Peyer's patch (tissue), 4 donors: ENCODE results near the gene CMTR1. TPM values are rescaled to one million over a fixed set of nuclear protein-coding genes. Genes with fewer than 3 reads are reported as not detected.
A peak's percentile ranks its signal among the peaks of the same experiment; 100 is the strongest.

Experiments used
- DNase-seq, 3 donors: peaks; one replicate each; pipeline ENCODE4 v3.0.0-alpha.2; 2017 to 2019
- H3K27ac ChIP-seq, 4 donors: fragments of 200-600 bp; sonication (generic); one replicate each; pipeline ENCODE4 v1.5.1; 2016 to 2019
- H3K27me3 ChIP-seq, 2 donors: fragments of 200-600 bp; sonication (generic); one replicate each; pipeline ENCODE4 v1.5.1; 2019
- H3K36me3 ChIP-seq, 3 donors: fragments of 200-600 bp; sonication (generic); one replicate each; pipeline ENCODE4 v1.5.1; 2016 to 2019
- H3K4me1 ChIP-seq, 4 donors: fragments of 200-600 bp; sonication (generic); one replicate each; pipeline ENCODE4 v1.5.1; 2016 to 2019
- H3K4me3 ChIP-seq, 4 donors: fragments of 200-600 bp; sonication (generic); 1 replicate in 3 of 4; 2 replicates in 1 of 4; pipeline ENCODE4 v1.5.1; 2016 to 2019; ENCODE audit warnings: mild to moderate bottlenecking in 1 of 4
- H3K9me3 ChIP-seq, 4 donors: fragments of 200-600 bp; sonication (generic); one replicate each; pipeline ENCODE4 v1.5.1; 2016 to 2019; ENCODE audit warnings: mild to moderate bottlenecking in 1 of 4
- POLR2A ChIP-seq, 2 donors: fragments of 450-650 bp; IDR thresholded peaks; one replicate each; pipeline ENCODE4 v1.5.1; 2017; ENCODE audit warnings: antibody characterized with exemption in 2 of 2, mild to moderate bottlenecking in 2 of 2, moderate library complexity in 2 of 2
- total RNA-seq, 4 donors: library from RNA; depleted of rRNA; stranded (reverse); fragments of >200 nt; gene quantifications; one replicate each; pipeline ENCODE4 v1.1.0, GENCODE V29; 2016
- TF ChIP-seq, protein P1 (sequence below), 6 experiments: fragments of 450-650 bp in 4 of 6; fragments of 200-600 bp in 2 of 6; sonication (generic) in 1 of 6; IDR thresholded peaks; one replicate each; pipeline ENCODE4 v1.5.1; 2017 to 2019; ENCODE audit warnings: antibody characterized with exemption in 6 of 6, mild to moderate bottlenecking in 3 of 6, moderate library complexity in 1 of 6

CMTR1 gene
- total RNA-seq, 4 donors from 2014 or later = 19.3 to 135 (median 41.7) TPM

GRCh38 chr6:37503309-37503965 is 70.4 kb downstream of the CMTR1 start:
- no peak for TF ChIP-seq POLR2A (IDR thresholded peaks at IDR 0.05)
- TF ChIP-seq, protein P1, sequence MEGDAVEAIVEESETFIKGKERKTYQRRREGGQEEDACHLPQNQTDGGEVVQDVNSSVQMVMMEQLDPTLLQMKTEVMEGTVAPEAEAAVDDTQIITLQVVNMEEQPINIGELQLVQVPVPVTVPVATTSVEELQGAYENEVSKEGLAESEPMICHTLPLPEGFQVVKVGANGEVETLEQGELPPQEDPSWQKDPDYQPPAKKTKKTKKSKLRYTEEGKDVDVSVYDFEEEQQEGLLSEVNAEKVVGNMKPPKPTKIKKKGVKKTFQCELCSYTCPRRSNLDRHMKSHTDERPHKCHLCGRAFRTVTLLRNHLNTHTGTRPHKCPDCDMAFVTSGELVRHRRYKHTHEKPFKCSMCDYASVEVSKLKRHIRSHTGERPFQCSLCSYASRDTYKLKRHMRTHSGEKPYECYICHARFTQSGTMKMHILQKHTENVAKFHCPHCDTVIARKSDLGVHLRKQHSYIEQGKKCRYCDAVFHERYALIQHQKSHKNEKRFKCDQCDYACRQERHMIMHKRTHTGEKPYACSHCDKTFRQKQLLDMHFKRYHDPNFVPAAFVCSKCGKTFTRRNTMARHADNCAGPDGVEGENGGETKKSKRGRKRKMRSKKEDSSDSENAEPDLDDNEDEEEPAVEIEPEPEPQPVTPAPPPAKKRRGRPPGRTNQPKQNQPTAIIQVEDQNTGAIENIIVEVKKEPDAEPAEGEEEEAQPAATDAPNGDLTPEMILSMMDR (IDR thresholded peaks at IDR 0.05) = no peak
- peaks cover 0 to 6% (median 5%) of the 10 kb centered on the region in 4 donors for H3K4me1 ChIP-seq
- H3K4me3 ChIP-seq = no peak overlapping the region
- H3K36me3 ChIP-seq = no peaks in the 10 kb centered on the region
- H3K27ac ChIP-seq = peak overlapping the region; percentile 18 to 70 (median 68)
- no peaks in the 10 kb centered on the region for H3K27me3 ChIP-seq
- no peak for DNase-seq
- H3K9me3 ChIP-seq = no peaks in the 10 kb centered on the region

DNA sequence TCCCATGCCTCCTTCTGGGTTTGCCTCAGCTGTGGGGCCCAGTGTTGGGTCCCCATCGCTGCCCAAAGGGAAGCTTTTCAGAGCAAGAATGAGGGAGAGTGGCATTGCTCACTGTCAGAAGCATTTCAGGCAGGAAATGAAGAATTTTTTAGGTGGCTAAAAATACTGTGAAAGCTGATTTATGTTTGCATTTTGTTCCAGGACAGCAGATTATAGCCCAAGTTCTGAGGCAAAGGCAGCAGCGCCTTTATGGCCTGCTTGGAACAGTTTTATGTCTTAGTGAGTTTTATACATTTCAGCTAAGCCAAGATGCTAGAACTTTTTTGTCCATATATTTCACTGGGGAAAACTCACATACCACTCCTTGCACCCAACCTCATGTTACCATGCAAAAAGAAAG is 71.0 kb downstream of the CMTR1 start:
- Histone ChIP-seq H3K9me3 (no peaks in the 10 kb centered on the region), H3K27ac (peak overlapping the region in 3 of 4 donors; percentile 14 to 68 (median 67)), H3K36me3 (no peaks in the 10 kb centered on the region), H3K4me3 (no peak overlapping the region), H3K4me1 (peaks cover 0 to 6% (median 4%) of the 10 kb centered on the region in 4 donors), H3K27me3 (no peaks in the 10 kb centered on the region)
- TF ChIP-seq POLR2A (IDR thresholded peaks at IDR 0.05) = no peak
- TF ChIP-seq, protein P1 (IDR thresholded peaks at IDR 0.05) = no peak
- no peak for DNase-seq

GRCh38 chr6:37506479-37506878 is 73.5 kb downstream of the CMTR1 start:
- Histone ChIP-seq H3K27ac (no peak overlapping the region), H3K4me1 (peaks cover 0 to 6% (median 0%) of the 10 kb centered on the region in 4 donors), H3K27me3 (no peaks in the 10 kb centered on the region), H3K36me3 (no peaks in the 10 kb centered on the region), H3K9me3 (no peaks in the 10 kb centered on the region), H3K4me3 (no peak overlapping the region)
- no peak for TF ChIP-seq POLR2A (IDR thresholded peaks at IDR 0.05)
- TF ChIP-seq, protein P1 (IDR thresholded peaks at IDR 0.05) = no peak
- DNase-seq = no peak

- Histone ChIP-seq H3K36me3 (no peaks in the 10 kb centered on the region), H3K4me1 (peaks cover 0 to 6% (median 0%) of the 10 kb centered on the region in 4 donors), H3K27me3 (no peaks in the 10 kb centered on the region), H3K27ac (no peak overlapping the region), H3K4me3 (no peak overlapping the region), H3K9me3 (no peaks in the 10 kb centered on the region)
- TF ChIP-seq, protein P1 (IDR thresholded peaks at IDR 0.05) = no peak
- no peak for TF ChIP-seq POLR2A (IDR thresholded peaks at IDR 0.05)
- no peak for DNase-seq
These were observed 74.1 kb downstream of the CMTR1 start for GRCh38 chr6:37507077-37507476.

DNA sequence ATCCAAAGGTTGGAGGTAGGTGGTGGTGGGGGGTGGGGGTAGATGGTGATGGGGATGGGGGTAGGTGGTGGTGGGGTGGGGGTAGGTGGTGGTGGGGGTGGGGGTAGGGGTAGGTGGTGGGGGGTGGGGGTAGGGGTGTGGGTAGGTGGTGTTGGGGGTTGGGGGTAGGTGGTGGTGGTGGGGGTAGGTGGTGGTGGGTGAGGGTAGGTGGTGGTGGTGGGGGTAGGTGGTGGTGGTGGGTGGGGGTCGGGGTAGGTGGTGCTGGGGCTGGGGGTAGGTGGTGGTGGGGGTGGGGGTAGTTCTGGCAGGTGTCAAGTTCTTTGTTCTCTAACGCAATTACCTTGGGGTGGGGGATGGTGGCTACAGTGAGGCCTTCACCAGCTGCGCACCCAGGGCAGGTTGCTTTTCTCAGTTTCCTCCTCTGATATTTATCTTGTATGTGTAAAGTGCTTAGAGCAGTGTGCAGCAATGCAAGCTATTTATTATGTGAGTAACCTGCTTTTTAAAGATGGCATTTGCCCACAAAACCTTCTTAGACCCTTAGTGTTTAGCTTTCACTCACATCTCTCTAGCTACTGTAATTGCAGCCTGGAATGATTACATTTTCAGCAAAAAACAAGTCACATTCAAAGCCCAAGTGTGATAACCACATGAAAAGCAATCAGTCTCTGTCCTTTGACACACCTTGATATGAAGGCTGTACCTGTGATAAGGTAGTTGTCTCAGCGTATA is 74.8 kb downstream of the CMTR1 start:
- no peaks in the 10 kb centered on the region for H3K36me3 ChIP-seq
- no peaks in the 10 kb centered on the region for H3K9me3 ChIP-seq
- DNase-seq = no peak
- H3K4me1 ChIP-seq = peaks cover 0 to 6% (median 0%) of the 10 kb centered on the region in 4 donors
- TF ChIP-seq, protein P1 (IDR thresholded peaks at IDR 0.05) = no peak
- TF ChIP-seq POLR2A (IDR thresholded peaks at IDR 0.05) = no peak
- no peaks in the 10 kb centered on the region for H3K27me3 ChIP-seq
- H3K4me3 ChIP-seq = no peak overlapping the region
- peak overlapping the region in 1 of 4 donors; percentile 40 for H3K27ac ChIP-seq
